NB4 (cell line): ENCODE measurements around the gene CDHR2.

Experiments
- DNase-seq: peaks from one replicate; pipeline ENCODE4 v3.0.0; 2010; ENCODE audit warnings: low read depth
- H3K4me3 ChIP-seq: one replicate; pipeline ENCODE4 v1.5.1; 2011; ENCODE audit warnings: mild to moderate bottlenecking, low read depth, low read length, moderate library complexity
- MYC ChIP-seq: IDR thresholded peaks from 2 replicates; pipeline ENCODE4 v1.6.1; 2011; ENCODE audit warnings: low read depth, low read length
- POLR2A ChIP-seq: IDR thresholded peaks from 2 replicates; pipeline ENCODE4 v1.6.1; 2011; ENCODE audit warnings: mild to moderate bottlenecking; ENCODE audit not compliant: insufficient read length; ENCODE audit errors: extremely low read depth
- TF ChIP-seq, protein P1 (sequence below): IDR thresholded peaks from one replicate; pipeline ENCODE4 v1.5.1; 2012; ENCODE audit warnings: low read depth, low read length
- TF ChIP-seq, protein P2 (sequence below): IDR thresholded peaks from 2 replicates; pipeline ENCODE4 v1.6.1; 2011; ENCODE audit warnings: low read depth, low read length

Gene CDHR2

DNA sequence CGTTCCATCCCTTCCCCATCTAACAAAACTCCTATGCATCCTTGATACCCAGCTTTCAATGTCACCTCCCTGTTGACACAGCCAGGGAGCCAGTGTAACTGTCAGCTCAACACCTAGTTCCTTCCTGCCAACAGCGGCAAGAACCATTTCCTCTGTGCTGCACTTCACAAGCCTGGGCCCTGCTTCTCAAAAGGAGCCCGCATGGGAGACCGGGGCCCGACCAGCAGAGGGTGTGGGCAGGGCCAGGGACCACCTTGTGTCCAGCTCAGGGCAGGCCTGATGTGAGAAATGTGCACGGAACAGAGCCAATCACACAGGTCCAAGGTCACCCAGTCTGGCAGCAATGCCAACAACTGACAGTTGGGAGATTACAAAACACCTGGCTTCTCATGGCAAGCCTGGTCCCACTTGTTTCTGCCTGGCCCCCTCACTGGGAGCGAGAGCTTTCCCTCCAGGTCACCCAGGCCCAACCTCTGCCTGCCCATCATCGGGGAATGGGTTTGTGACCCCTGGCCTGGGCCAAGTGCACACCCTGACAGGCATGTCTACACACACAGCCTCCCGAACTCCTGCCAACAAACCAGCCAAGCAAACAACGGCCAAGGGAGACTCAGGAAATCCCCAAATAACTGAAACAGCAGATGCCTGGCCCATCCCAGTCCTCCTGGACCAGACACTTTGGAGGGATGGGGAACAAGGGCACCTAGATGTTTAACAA is 15.1 kb upstream of the CDHR2 start:
- peak overlapping the region; percentile 80 for H3K4me3 ChIP-seq
- DNase-seq = peak; percentile 76
- TF ChIP-seq, protein P1, sequence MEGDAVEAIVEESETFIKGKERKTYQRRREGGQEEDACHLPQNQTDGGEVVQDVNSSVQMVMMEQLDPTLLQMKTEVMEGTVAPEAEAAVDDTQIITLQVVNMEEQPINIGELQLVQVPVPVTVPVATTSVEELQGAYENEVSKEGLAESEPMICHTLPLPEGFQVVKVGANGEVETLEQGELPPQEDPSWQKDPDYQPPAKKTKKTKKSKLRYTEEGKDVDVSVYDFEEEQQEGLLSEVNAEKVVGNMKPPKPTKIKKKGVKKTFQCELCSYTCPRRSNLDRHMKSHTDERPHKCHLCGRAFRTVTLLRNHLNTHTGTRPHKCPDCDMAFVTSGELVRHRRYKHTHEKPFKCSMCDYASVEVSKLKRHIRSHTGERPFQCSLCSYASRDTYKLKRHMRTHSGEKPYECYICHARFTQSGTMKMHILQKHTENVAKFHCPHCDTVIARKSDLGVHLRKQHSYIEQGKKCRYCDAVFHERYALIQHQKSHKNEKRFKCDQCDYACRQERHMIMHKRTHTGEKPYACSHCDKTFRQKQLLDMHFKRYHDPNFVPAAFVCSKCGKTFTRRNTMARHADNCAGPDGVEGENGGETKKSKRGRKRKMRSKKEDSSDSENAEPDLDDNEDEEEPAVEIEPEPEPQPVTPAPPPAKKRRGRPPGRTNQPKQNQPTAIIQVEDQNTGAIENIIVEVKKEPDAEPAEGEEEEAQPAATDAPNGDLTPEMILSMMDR = no peak
- TF ChIP-seq MYC (peak; percentile 67), POLR2A (no peak)
- TF ChIP-seq, protein P2, sequence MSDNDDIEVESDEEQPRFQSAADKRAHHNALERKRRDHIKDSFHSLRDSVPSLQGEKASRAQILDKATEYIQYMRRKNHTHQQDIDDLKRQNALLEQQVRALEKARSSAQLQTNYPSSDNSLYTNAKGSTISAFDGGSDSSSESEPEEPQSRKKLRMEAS = peak; percentile 69

DNA sequence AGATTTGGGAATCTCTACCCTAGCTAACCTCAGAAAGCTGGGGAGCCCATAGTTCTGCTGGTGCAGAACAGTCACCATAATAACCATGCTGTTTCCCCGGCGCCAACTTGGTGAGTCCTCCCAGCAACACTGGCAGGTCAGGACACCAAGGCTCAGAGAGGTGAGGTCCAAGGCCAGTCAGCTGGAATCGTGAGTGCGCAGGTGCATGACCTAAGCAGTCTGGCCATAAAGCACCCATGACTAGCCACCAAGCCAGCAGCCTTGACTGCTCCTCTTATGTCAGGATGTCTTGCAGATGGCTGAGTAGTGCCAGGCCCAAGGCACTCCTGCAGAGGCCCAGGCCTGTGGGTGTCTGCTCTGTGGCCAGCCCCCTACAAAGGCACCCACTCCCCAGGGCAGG is 14.5 kb upstream of the CDHR2 start:
- TF ChIP-seq, protein P2 = no peak
- TF ChIP-seq, protein P1 = no peak
- TF ChIP-seq POLR2A (no peak), MYC (no peak)
- H3K4me3 ChIP-seq = peak overlapping the region; percentile 80

DNA sequence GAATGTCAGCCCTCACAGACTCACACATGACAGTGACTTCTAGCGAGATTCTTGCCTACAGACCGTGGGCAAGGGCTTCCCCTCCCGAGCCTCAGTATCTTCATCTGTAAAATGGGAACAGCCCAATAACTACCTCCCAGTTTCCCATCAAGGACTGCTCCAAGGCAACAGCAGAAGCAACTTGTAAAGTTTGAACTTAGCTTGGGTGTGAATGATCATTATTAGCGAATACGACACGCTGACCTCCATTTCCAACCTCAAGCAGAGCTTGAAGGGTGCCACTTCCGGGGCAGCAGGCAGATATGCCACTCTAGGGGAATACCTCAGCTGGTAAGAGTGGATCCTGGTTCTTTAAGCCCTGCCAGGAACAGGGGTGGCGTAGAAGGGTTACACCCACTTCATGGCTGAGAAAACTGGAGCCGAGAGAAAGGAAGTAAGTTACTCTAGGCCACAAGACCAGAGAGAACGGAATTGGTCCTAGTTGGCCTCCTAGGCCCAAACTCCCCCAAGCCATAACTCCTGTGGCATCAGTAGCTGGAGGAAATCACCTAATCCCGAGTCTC is 14.0 kb upstream of the CDHR2 start:
- peak overlapping the region; percentile 80 for H3K4me3 ChIP-seq
- peak; percentile 78 for DNase-seq
- 0 out of 2 replicates have a peak, but pooled peaks have one; percentile 17 for TF ChIP-seq MYC
- TF ChIP-seq, protein P2 = no peak
- TF ChIP-seq POLR2A = peak; percentile 68
- TF ChIP-seq, protein P1 = no peak

More for the DNA sequence above, 14.5 kb upstream of the CDHR2 start:
- no peak for DNase-seq

DNA sequence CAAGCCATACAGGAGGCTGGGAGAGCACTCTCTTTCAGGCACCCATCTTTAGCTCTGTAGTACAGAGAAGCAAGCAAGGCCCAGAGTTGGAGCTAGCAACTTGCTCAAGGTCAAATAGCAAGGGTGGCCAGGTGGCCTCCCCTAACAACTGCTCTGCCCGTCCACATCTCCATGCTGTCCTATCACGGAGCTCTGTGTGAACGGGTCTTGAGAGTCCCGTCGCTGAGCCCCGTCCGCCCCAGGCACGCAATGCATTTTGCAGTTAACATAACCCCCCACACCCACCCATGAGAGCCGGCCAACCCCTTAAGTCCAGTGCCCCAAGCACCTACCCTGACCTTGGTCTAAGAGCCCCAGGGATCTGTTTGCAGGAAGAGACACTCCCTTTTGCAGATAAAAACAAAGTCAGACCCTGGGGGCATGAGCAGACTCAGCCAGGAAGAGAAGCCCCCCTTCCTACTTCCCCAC is 13.4 kb upstream of the CDHR2 start:
- peak; percentile 58 for DNase-seq
- peak overlapping the region; percentile 80 for H3K4me3 ChIP-seq
- TF ChIP-seq, protein P2 = 0 out of 2 replicates have a peak, but pooled peaks have one; percentile 26
- TF ChIP-seq POLR2A (peak; percentile 13), MYC (no peak)

DNA sequence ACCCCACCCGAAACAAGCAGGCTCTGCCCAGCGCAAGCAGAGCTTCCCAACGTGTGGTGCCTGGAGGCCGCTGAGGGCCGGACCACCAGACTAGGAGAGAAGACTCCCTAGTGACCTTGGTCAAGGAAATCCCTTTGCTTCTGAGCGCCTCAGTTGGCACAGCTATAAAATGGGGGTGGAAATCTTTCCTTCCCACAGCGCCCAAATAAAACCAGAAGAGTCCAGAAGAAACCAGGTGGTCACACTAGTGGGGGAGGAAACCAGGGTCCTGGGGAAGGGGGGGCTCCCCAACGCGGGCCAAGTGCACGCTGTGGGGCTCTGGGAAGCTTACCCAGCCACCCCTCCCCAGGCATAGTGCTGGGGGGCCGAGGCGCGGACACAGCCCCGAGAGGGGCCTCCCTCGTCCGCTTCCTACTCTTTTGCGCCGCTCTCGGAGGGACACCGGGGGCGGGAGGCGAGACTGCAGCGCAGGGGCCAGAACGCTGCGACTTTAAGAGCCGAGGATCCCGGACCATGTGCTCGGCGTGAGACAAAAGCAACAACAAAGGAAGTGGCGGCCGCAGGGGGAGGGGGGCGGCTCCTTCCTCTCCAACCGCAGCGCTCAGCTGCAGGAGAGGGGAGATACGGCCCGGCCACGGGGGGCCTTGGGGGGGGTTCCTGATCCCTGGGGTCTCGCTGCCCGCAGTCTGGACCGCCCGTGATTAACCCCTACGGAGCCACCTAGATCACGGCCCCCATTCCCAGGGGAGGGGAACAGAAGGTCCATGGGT is 12.8 kb upstream of the CDHR2 start:
- H3K4me3 ChIP-seq = peak overlapping the region; percentile 80

More for the DNA sequence above, 12.8 kb upstream of the CDHR2 start:
- DNase-seq = peak; percentile 96
- TF ChIP-seq POLR2A = peak; percentile 63
- TF ChIP-seq MYC = peak; percentile 99
- TF ChIP-seq, protein P2 = peak; percentile 98
- TF ChIP-seq, protein P1 = no peak
